NCI-H2196 treated with DMSO at 0.1 percent for 48 hours (cell line): ENCODE results near the gene RBM19.
"Not testable (repeated sequence)": the region's sequence is repeated elsewhere in the genome, so short reads cannot be mapped to it uniquely, and the experiment has no call there.

Source experiments
- DNase-seq: peaks from one replicate; lab custom pipeline; 2025; ENCODE audit not compliant: unreplicated experiment; lab: John Stamatoyannopoulos, UW

The RBM19 gene, protein sequence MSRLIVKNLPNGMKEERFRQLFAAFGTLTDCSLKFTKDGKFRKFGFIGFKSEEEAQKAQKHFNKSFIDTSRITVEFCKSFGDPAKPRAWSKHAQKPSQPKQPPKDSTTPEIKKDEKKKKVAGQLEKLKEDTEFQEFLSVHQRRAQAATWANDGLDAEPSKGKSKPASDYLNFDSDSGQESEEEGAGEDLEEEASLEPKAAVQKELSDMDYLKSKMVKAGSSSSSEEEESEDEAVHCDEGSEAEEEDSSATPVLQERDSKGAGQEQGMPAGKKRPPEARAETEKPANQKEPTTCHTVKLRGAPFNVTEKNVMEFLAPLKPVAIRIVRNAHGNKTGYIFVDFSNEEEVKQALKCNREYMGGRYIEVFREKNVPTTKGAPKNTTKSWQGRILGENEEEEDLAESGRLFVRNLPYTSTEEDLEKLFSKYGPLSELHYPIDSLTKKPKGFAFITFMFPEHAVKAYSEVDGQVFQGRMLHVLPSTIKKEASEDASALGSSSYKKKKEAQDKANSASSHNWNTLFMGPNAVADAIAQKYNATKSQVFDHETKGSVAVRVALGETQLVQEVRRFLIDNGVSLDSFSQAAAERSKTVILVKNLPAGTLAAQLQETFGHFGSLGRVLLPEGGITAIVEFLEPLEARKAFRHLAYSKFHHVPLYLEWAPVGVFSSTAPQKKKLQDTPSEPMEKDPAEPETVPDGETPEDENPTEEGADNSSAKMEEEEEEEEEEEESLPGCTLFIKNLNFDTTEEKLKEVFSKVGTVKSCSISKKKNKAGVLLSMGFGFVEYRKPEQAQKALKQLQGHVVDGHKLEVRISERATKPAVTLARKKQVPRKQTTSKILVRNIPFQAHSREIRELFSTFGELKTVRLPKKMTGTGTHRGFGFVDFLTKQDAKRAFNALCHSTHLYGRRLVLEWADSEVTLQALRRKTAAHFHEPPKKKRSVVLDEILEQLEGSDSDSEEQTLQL

DNA sequence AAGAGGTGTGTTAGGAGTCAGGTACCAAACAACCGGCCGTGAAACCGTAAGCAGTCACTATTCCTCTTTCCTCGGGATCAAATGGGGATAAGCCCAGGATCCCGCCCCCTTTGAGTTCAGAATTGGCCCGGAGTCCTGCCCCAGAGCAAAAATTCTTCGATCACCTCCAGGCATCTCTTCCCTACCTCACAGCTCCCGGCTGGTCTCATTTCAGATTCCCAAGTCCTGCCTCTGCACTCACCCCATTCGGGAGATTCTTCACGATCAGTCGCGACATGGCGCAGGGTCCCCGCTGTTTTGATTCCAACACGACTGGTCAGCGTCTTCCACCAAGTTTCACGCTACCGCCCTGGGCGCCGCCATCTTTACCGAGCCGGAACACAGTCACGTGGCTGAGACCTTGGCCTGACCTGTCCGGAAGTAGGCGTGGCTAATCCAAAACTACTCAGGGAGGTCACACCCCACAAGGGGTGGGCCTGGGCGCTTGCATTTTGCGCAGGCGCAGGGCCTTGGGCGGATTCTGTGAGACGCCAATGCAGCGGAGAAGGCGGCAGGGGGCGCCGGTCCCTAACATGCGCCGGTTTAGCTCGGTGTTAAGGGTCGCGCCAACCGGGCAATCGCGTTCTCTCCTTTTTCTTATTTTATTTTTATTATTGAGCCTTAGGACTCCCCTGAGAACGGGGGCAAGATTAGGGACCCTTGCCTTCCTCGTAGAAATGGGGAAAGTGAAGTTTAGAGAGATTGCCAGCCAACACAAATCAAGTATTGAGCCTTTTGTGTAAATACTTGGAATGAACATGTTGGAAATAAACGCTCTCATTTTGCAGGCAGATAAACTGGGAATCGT lies at the start of gene RBM19:
Gene RBM19, minus strand, starts transcription at position 375 of the 847 bp plus-strand sequence. Its CDS starts 98 bp downstream, at position 277.
- peak; percentile 94 for DNase-seq

DNA sequence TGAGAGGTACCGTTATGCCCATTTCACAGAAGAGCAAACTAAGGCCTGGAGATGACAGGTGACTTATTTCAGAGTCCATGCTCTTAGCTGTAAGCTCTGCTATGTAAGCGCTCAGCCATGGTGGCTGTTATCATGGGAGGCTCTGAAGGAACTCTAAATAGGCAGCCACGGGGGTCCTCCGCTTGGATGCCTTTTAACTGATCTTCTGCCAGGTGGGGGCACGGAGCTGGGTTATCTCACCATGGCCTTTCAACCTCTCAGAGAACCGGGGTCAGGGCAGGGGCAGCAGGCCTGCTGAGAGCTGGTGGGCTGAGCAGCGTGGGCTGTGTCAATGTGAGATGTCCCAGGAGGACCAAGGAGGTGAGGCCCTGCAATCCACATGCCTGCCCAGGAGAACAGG lies 49.7 kb upstream of the RBM19 start:
- DNase-seq, result no peak

DNA sequence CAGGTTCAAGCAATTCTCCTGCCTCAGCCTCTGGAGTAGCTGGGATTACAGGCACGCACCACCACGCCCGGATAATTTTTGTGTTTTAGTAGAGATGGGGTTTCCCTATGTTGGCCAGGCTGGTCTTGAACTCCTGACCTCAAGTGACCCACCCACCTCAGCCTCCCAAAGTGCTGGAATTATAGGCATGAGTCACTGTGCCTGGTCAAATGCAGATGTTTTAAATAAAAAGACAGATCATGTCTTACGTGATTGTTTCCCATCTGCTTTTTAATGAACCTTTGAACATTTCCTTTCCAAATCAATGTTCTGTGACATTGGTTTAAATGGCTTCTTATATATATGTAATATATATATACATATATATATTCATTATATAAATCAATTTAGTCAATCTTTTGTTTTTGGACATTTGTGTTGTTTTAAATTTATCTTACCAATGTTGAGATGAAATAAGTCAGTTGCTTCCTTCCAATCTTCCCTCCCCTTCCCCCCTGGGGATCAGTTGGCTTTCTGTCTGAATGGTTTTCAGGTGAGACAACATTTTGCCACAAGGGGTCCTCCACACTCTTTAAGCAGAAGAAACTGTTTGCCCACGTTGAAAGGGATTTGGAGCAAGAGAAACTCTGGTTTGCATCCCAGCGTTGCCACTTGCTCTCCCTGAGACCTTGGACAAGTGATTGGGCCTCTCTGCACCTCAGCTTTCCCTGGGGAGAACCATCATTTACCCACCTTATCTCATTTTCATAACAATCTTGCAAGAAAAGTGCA lies 47.6 kb upstream of the RBM19 start:
- DNase-seq, result no peak

DNA sequence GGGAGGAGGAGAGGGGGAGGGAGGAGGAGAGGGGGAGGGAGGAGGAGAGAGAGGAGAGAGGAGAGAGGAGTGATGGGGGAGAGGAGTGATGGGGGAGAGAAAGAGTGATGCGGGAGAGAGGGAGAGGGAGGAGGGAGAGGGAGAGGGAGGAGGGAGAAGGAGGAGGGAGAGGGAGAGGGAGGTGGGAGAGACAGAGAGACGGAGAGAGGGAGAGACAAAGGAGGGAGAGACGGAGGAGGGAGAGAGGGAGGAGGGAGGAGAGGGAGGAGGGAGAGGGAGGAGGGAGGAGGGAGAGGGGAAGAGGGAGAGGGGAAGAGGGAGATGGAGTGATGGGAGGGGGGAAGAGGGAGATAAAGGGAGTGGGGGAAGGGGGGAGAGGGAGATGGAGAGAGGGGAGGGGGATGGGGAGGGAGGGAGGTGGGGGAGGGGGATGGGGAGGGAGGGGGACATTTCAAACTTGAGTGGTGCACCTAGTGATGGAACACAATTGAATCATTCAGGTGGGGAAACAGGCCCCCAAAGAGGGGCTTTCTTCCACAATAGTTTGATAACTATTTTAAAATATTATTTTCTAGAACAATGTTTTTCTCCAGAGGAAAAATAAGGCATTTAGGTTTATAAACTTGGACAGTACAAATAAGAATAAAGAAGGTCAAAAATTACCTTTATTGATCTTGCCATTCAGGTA lies 46.8 kb upstream of the RBM19 start:
- DNase-seq, result no peak

DNA sequence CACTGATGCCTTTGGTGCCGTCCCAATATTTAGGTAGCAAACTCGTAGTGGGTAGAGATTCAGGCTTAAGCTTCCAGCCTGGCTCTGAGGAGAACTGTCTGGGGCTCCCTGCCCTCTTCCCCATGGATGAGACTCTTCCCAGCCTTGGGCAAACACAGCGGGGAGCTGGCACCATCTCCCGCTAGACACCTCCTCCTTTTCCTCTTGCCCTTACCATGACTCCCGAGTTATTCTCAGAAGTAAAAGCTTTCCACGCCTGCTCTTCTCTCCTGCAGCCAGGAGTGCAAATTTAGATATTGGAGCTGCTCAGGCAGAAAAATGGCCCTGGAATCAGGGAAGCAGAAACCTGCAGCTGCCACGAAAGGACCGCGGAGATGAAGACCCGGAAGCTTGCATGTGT lies 45.6 kb upstream of the RBM19 start:
- DNase-seq, result no peak

DNA sequence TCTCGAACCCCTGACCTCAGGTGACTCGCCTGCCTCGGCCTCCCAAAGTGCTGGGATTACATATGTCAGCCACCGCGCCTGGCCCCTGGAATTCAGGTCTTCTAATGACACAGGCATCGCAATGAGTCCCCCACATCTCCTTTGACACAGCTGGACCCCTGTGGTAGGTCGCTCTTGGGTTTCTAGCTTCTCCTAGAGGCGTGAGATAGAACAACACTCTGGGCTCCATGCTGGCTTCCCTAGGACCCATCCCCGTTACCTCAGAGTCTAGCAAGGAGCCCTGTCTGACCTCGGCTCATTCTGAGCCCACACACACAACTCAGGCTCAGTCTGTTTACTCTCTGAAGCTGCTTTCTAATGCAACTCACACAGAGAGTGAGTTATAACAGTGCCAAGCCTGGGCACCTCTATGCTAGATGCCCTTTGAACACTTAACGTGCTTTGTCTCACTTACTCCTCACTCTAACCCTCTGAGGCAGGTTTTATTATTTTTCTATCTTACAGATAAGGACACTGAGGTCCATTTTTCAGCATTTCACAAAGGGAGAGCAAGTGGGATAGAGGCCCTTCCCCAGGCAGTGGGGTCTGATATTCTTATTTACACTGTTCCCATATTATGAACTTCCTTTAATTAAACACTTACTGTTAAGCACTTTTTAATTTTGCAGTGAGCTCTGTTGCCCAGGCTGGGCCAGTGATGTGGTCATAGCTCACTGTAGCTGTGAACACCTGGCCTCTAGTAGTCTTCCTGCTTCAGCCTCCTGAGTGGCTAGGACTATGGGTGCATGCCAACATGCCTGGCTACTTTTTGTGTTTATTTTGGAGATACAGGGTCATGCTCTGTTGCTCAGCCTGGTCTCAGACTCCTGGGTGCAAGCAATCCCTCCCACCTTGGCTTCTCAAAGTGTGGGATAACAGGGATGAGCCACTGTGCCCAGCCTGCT lies 40.6 kb upstream of the RBM19 start:
- peak; percentile 39 for DNase-seq

DNA sequence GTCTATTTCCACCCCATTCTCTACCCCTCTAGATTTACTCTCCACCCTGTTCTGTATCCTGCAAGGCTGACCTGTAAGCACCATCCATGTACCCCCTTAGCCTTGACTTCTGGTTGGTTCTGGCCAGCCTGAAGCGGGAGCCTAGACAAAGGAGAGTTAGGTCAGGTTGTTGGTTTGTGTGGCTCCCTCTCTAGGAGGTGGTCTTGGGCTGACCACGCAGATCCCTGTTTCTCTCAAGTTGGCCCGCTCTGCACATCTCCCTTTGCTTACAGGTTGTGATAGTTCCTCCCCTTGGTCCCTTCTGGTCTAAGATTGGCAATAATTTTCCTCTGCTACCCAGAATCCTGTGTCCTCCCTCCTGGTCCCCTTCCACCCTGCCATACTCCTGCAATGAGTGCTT lies 38.3 kb upstream of the RBM19 start:
- no peak for DNase-seq

DNA sequence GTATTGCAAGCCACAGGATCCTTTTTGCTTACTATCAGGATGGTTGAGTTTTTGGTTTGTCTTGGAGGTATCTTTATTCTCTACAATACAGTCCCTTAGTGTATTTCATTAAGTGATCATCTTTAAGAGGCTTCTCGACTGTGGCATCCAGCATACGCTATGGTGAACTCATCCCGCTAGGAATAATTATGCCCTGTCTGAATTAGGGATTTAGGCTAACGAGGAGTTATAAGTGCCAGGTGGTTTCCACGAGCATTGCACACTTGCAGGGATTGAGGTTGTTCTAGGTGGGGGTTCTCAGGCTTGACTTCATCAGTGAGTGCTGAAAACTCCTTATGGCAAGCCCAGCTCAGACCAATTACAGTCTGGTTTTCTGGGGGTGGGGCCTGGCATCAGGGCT lies 37.2 kb upstream of the RBM19 start:
- DNase-seq, result no peak

DNA sequence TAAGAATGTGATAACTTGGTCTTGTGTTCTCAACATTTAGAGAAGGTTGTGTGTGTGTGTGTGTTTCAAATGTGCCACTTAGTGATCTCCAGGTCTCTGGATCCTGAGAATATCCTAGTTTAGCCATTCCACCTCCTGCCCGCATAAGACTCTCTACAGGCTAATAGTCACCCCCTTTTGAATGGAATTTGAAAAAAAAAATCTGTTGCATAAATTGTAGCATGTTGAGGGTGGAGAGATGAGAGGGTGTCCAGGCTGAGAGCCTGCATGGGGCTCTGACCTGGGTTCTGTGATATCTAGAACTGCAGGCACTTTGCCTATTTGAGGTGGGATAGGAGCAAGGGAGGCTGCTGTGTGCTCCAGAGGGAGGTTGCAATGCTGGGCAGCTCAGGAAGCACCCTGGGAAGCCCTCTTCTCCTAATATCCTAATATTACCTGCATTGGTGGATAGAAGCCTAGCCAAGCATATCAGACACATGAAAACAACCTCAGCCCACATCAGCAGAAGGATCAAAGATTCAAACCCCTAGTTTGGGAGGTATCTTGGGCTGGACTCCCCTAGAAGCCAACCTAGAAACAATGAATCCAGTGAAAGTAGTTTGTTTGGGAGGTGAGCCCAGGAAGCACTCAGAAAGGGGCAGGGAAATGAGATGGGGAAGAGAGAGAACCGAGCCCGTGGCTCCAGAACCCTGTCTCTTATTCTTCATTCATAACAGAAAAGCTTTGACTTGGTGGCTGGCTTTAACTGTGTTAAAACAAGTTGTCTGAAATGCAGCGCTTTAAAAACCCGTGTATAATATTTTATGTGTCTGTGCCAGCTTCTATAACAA lies 35.6 kb upstream of the RBM19 start:
- no peak for DNase-seq

DNA sequence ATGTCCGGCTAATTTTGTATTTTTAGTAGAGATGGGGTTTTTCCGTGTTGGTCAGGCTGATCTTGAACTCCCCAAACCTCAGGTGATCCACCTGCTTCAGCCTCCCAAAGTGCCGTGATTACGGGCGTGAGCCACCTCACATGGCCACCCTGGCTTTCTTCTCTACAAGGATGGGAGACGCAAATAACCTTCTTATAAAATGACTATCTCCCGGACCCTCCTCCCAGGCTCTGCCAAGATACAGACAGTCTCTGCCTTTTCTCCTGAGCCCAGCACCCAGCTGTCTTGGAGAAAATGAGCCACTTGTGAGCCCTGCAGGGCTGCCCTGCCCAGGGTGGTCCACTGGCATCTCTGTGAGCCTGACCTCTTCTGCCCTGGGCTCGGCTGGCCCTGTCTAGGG lies 34.7 kb upstream of the RBM19 start:
- DNase-seq, result no peak

DNA sequence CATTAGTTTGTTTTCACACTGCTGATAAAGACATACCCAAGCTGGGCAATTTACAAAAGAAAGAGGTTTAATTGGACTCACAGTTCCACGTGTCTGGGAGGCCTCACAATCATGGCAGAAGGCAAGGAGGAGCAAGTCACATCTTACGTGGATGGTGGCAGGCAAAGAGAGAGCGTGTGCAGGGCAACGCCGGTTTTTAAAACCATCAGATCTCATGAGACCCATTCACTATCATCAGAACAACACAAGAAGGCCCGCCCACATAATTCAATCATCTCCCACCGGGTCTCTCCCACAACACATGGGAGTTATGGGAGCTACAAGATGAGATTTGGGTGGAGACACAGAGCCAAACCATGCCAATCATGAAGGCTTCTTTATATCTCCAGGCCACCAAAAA lies 34.1 kb upstream of the RBM19 start:
- DNase-seq, result not testable (repeated sequence)

DNA sequence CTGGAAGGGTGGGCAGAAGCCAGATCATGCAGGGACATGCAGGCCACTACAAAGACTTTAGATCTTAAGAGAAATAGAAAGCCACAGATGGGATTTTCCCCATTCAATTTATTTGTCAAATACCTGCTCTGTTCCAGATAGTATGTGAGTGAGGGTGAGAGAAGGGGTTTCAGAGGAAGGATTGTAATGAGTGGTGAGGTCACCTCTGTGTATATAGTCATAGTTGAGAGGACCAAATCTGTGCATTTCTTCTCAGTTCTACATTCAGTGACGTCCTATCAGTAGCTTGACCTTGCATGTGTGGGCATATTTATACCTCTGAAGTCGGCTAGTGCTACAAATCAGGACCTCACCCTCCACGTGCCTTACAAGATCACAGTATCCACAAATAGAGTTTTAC lies 31.2 kb upstream of the RBM19 start:
- DNase-seq, result no peak

DNA sequence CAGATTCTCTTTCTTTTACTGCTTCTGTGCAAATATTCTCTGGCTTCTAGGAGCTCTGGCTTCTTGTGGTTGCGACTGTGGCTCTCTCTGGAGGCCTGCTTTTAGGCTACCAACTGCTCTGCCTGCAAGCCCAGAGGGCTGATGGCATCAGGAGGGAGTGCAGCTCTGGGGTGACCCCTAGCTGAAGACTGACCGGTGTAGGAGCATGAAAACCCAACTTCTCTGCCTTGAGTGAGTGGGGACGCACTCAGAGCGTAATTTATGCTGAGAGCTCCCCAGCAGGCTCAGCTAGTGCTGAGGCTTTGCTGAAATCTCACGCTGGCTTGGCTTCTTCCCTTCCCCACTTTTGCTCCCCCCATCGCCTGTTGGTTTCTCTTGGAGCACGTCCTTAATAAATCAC lies 29.9 kb upstream of the RBM19 start:
- DNase-seq, result no peak

DNA sequence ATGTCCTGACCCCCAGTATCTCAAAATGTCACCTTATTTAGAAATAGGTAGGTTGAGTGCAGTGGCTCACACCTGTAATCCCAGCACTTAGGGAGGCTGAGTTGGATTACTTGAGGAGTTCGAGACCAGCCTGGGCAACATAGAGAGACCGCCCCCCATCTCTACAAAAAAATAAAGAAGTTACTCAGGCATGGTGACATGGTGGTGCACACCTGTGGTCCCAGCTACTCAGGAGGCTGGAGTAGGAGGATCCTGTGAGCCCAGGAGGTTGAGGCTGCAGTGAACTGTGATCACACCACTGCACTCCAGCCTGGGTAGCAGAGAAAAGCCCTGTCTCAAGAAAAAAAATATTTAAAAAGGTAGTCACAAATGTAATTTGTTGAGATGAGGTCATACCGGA lies 27.9 kb upstream of the RBM19 start:
- no peak for DNase-seq

DNA sequence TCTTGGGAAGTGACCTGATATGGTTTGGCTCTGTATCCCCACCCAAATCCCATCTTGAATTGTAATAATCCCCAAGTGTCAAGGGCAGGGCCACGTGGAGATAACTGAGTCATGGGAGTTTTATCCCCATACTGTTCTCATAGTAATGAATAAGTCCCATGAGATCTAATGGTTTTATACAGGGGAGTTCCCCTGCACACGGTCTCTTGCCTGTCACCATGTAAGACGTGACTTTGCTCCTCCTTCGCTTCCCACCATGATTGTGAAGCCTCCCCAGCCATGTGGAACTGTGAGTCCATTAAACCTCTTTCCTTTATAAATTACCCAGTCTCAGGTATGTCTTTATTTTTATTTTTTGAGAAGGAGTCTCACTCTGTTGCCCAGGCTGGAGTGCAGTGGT lies 26.6 kb upstream of the RBM19 start:
- DNase-seq, result not testable (repeated sequence)

DNA sequence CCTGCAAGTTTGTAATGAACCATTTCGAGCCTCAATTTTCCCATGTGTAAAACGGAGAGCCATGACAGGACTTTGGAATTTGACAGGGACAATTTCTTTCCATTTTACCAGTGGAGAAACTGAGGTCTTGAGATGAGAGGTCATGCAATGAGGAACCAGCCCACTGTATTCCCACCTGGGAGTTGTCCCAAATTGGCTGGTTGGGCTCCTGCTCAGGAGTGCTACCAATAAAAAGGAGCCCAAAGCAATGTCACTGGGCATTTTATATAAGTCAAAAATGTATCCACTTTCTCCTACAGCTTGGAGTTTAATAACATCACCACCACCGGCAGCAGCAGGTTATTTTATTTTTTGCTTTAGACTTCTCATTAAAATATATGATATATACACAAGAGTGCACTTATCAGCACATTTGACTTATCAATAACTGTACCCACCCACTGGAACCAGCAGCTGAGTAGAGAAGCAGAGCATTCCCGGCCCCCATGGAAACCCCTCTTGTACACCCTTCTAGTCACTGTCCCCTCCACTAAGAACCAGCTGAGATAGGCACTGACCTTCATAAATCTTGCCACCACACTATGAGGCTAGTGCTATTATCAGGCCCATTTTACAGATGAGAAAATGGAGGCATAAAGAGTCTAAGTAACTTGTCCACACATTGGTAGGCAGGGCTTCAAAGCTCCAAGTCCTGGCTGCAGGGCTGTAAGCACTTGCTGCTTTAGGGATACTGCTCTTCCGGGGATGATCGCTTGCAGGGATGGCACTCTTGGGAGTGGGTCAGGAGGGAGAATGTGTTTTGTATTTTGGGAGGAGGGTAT lies 25.3 kb upstream of the RBM19 start:
- DNase-seq, result no peak
